Lower leg skin (tissue), 4 donors: ENCODE results near the gene UVSSA. TPM values are rescaled to one million over a fixed set of nuclear protein-coding genes. Genes with fewer than 3 reads are reported as not detected.

ENCODE experiments used
- DNase-seq, 2 donors: peaks; one replicate each; pipeline ENCODE4 v3.0.0-alpha.2; 2019; ENCODE audit warnings: low spot score in 2 of 2
- H3K4me3 ChIP-seq: fragments of 200-600 bp; sonication (generic); 2 replicates; pipeline ENCODE4 v1.5.1; 2017; ENCODE audit warnings: mild to moderate bottlenecking, low read depth; ENCODE audit not compliant: poor library complexity, severe bottlenecking
- POLR2A ChIP-seq, 2 donors: fragments of 450-650 bp; IDR thresholded peaks; one replicate each; pipeline ENCODE4 v1.6.1; 2016 to 2017; ENCODE audit warnings: antibody characterized with exemption in 2 of 2, mild to moderate bottlenecking in 1 of 2, moderate library complexity in 1 of 2
- WGBS, 2 donors: methylation state at CpG; one replicate each; pipeline ENCODE4 v1.1.5; 2018; 5-methylcytosine and 5-hydroxymethylcytosine counted together
- intact Hi-C: fragments of 100-400 bp; cut with DNase I; formaldehyde crosslinking; loops from one replicate; pipeline ENCODE4 v1.15.0; 2023; ENCODE audit warnings: low total_unique reads
- total RNA-seq, 4 donors: library from RNA; depleted of rRNA; stranded (reverse); fragments of >200 nt; gene quantifications; one replicate each; pipeline ENCODE4 v1.1.0, GENCODE V29; 2016
- TF ChIP-seq, protein P1 (sequence below), 3 donors: fragments of 450-650 bp; IDR thresholded peaks; one replicate each; pipeline ENCODE4 v1.5.1; 2016; ENCODE audit warnings: antibody characterized with exemption in 3 of 3, mild to moderate bottlenecking in 3 of 3, moderate library complexity in 2 of 3

Gene UVSSA
- total RNA-seq, 4 donors from 2014 or later, result 18.2 to 57.4 (median 25.7) TPM

GRCh38 chr4:1302159-1302558, 44.8 kb upstream of the UVSSA start:
- WGBS, 2 donors, result 25 to 93% methylated on average over 4 of the region's 4 CpGs
- intact Hi-C loops, result no loop called here
- H3K4me3 ChIP-seq, result no peak overlapping the region
- DNase-seq, result no peak
- TF ChIP-seq, protein P1, sequence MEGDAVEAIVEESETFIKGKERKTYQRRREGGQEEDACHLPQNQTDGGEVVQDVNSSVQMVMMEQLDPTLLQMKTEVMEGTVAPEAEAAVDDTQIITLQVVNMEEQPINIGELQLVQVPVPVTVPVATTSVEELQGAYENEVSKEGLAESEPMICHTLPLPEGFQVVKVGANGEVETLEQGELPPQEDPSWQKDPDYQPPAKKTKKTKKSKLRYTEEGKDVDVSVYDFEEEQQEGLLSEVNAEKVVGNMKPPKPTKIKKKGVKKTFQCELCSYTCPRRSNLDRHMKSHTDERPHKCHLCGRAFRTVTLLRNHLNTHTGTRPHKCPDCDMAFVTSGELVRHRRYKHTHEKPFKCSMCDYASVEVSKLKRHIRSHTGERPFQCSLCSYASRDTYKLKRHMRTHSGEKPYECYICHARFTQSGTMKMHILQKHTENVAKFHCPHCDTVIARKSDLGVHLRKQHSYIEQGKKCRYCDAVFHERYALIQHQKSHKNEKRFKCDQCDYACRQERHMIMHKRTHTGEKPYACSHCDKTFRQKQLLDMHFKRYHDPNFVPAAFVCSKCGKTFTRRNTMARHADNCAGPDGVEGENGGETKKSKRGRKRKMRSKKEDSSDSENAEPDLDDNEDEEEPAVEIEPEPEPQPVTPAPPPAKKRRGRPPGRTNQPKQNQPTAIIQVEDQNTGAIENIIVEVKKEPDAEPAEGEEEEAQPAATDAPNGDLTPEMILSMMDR (IDR thresholded peaks at IDR 0.05), result no peak
- no peak for TF ChIP-seq POLR2A (IDR thresholded peaks at IDR 0.05)

DNA sequence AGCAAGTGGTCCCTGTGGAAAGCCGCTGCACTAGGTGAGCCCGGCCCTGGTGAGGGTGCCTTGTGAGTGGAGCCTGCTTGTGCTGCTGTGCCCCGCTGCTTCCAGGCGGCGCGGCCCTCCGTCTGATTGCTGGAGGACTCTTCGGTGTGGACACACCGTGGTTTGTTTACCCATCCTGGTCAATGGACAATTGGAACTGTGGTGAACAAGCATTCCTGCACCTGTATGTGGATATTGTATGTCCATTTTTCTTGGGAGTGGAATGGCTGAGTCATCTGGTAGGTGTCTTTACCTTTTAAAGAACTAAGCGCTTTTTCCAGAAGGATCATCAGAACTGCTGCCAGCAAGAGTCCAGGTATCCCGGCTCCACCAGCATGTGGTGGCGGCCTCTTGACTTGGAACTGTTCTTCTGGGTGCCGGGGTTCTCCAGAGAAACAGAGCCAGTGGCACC, 41.7 kb upstream of the UVSSA start:
- intact Hi-C loops, result no loop called here
- WGBS, 2 donors, result 79 to 89% methylated on average over 12 to 13 of the region's 13 CpGs
- TF ChIP-seq, protein P1 (IDR thresholded peaks at IDR 0.05), result no peak
- DNase-seq, result no peak
- no peak overlapping the region for H3K4me3 ChIP-seq

DNA sequence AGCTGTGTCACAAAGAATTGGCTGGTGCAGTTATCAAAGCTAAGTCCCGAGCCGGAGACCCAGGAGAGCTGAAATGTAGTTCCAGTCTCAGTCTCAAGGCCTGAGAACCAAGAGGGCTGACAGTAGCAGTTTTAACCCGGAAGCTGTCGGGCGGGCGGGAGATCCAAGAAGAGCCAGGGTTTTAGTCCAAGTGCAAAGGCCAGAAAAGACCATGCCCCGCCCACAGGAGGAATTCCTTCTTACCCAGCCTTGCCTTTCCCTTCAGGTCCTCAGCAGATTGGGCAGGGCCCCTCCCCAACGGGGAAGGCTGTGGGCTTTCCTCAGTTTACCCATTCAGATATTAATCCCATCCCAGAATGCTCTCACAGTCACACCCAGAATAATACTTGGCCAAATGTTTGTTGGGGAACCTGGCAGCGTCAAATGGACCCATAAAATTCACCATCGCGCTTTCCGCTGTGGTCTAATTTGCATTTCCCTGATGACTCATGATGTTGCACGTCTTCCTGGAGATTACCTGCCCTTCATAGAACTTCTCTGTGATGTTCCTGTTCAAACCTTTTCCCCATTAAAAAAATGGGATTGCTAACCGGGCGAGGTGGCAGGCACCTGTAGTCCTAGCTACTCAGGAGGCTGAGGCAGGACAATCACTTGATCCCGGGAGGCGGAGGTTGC, 41.1 kb upstream of the UVSSA start:
- intact Hi-C loops, result no loop called here
- TF ChIP-seq, protein P1 (IDR thresholded peaks at IDR 0.05), result no peak
- no peak for TF ChIP-seq POLR2A (IDR thresholded peaks at IDR 0.05)
- H3K4me3 ChIP-seq, result no peak overlapping the region
- 69 to 73% methylated on average over 17 of the region's 17 CpGs for WGBS, 2 donors
- DNase-seq, result no peak

DNA sequence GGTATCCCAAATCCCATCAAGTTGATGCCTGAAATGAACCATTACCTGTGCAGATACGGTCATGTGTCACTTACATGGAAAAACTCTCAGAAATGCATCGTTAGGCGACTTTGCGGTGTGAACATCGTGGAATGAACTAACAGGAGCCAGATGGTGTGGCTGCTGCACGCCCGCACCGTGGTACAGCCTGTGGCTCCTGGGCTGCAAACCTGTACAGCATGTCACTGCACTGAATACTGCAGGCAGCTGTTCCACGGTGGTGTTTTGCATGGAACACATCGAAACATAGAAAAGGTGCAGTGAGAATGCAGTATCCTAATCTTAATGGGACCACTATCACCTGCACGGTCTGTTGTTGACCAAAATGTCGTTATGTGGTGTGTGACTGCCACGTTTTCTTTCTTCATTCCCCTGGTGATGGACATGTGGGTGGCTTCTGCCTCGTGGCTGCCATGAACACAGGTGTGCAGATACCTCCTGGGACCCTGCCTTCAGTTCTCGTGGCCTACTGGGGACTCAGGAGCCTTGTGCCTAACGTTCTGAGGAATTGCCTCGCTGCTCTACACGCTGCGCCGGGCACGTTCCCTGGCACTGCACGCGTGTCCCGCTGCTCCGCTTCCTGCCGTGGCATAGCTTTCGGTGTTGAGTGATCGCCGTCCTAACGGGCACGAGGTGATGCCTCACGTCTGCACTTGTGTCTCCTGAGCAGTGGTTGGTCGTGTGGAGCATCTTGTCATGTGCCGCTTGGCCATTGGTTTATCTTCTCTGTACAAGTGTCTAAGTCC, 38.9 kb upstream of the UVSSA start:
- WGBS, 2 donors, result 93% methylated on average over 34 of the region's 34 CpGs
- no peak overlapping the region for H3K4me3 ChIP-seq
- intact Hi-C loops, result no loop called here
- TF ChIP-seq, protein P1 (IDR thresholded peaks at IDR 0.05), result no peak
- no peak for TF ChIP-seq POLR2A (IDR thresholded peaks at IDR 0.05)
- no peak for DNase-seq

GRCh38 chr4:1309261-1310010, 37.6 kb upstream of the UVSSA start:
- intact Hi-C loops, result no loop called here
- no peak overlapping the region for H3K4me3 ChIP-seq
- WGBS, 2 donors, result 23 to 36% methylated on average over 21 to 28 of the region's 36 CpGs
- TF ChIP-seq, protein P1 (IDR thresholded peaks at IDR 0.05), result no peak
- no peak for TF ChIP-seq POLR2A (IDR thresholded peaks at IDR 0.05)
- peak; percentile 84 to 96 for DNase-seq
